ENCODE results near the gene APOL6.
"Not testable (repeated sequence)": the region's sequence is repeated elsewhere in the genome, so short reads cannot be mapped to it uniquely, and the experiment has no call there.

APOL6 gene

GRCh38 chr22:35638410-35638809 lies 9.8 kb upstream of the APOL6 start:
- no peak for DNase-seq (ENCODE audit: low spot score)

GRCh38 chr22:35641494-35642120 lies 6.6 kb upstream of the APOL6 start:
- DNase-seq (ENCODE audit: low spot score) = no peak

DNA sequence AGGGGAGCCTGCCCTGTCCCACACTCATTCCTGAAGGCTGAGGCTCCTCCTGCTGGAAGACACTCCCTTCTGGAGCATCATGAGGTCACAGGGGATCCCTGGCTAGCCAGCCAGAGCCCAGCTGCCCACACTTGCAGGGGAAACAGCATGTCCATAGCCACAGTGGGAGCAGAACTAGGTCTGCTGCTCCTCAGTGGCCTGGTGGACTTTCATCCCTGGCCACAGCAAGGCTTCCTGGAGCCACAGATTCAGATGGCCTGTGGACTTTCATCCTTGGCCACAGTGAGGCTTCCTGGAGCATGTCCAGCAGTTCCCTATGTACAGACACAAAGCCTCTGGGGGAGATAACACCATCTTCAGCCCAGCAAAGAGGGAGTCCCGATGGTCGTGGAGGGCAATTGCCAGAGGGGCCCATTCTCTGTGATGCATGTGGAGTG lies 5.9 kb upstream of the APOL6 start:
- no peak for DNase-seq (ENCODE audit: low spot score)

DNA sequence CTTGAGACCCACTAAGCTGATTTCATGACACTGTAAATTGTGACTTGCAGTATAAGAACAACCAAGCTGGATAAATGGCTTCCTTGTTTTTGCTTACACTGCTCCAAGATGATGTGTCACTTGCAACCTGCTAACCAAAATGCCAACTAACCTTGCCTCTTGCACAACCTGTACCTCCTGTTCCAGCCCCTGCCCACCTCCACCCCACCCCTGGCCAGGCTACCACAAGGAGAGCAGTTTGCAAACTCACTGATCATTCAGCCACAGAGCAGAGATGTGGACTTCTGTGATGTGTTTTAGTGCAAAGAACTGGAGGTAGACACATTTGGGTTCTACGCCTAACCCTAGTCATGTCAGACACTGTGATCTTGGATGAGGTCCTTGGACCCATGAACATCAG lies 4.3 kb upstream of the APOL6 start:
- no peak for DNase-seq (ENCODE audit: low spot score)

GRCh38 chr22:35645646-35646045 lies 2.6 kb upstream of the APOL6 start:
- DNase-seq (ENCODE audit: low spot score) = no peak

GRCh38 chr22:35649026-35649553 lies 844 bp downstream of the APOL6 start:
- DNase-seq (ENCODE audit: low spot score) = no peak

DNA sequence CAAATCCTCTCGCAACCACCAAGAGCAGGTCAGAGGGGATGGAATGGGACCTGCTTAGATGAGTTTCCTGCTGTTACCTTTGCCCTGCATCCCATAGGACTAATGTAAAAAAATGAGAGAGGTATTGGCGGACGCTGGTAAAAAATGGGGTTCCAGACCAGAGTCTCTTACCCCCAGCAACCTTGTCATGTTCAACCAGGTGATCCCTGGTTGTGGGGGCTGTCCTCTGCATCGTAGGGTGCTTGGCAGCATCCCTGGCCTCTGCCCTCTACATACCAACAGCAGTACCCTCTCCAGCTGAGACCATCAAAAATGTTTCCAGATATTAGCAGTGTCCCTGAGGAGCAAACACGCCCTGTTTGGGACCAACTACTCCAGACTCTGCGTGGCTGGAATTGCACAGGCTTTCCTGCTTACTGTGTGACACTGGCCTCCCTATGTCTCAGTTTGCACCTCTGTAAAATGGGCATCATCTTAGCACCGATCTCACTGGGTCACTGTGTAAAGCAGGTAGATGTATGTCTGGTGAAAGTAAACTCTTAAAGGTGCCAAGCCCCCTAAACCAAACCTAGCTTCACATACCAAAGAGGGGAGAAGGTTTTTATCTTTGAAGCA lies 1.5 kb downstream of the APOL6 start:
- DNase-seq (ENCODE audit: low spot score) = no peak

DNA sequence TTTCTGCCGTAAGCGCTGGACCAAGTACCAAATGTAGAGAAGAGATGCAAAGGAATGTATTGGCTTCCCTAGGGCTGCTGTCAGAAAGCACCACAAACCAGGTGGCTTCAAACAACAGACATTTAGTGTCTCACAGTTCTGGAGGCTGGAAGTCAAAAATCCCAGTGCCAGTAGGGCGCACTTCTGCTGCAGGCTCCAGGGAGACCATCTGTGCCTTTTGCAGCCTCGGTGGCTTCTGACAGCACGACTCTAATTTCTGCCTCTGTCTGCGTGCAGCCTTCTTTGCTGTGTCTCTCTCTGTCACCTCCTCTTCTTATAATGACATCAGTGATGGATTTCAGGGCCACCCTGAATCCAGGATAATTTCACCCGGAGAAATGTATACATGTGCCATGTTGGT lies 2.8 kb downstream of the APOL6 start:
- DNase-seq (ENCODE audit: low spot score) = no peak

DNA sequence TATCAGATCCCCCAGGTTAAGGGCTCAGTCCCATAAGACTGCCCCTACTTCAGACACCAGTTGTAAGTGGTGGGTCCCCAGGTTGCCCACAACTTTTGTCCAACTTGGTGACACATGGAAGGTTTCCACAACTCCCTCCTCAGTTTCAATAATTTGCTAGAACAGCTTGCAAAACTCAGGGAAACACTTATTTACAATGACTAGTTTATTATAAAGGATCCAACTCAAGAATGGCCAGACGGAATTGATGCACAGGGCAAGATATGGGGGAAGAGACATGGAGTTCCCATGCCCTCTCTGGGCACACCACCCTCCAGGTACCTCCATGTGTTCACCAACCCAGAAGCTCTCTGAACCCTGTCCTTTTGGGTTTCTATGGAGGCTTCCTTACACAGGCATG lies 5.6 kb downstream of the APOL6 start:
- no peak for DNase-seq (ENCODE audit: low spot score)

- no peak for DNase-seq (ENCODE audit: low spot score)
These were observed 8.1 kb downstream of the APOL6 start for GRCh38 chr22:35656284-35656752.

DNA sequence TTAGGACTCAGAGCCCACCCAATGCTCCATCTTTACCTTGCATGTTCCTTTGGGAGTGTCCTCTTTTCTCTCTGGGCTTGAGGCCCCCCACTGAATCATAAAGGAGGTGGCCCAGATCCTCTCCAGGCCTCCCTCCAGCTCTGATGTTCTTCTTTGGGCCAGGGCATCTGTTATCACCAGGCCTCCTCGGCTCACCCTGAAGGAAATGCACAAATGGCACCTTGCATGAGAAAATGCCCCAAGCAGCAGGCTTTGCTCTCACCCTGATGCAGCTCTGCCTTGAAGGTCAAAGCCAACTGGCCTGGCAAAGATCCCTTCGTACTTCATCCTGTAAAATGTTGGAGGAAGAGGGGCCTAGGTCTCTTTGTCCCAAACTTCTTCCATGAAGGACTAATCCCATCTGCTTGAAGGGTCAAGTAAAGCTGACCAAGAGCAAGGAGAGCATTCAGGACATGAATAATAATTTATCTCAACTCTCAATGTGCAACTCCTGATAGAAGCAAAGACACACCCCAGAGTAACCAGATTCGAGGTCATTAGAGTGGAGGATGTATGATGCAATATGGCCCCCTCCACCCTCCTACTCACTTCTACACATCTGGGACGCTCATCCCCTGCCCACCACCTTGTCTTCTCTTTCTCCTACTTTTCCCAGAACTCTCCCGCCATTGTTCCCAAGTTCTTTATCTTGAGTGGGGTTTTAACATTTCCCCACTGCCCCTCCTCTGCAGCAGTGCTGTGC lies 9.5 kb downstream of the APOL6 start:
- DNase-seq (ENCODE audit: low spot score) = no peak

GRCh38 chr22:35660291-35661127 lies 12.3 kb downstream of the APOL6 start:
- no peak for DNase-seq (ENCODE audit: low spot score)

DNA sequence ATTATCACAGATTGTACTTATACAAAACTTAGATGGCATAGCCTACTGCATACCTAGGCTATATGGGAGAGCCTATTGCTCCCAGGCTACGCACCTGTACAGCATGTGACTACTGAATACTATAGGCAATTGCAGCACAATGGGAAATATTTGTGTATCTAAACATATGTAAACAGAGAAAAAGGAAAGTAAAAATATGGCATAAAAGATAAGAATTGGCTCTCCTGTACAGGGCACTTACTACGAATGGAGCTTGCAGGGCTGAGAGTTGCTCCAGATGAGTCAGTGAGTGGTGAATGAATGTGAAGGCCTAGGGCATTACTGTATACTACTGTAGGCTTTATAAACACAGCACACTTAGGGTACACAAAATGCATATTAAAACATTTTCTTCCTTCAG lies 13.2 kb downstream of the APOL6 start:
- DNase-seq (ENCODE audit: low spot score) = no peak

- DNase-seq (ENCODE audit: low spot score) = no peak
These were observed 14.7 kb downstream of the APOL6 start for GRCh38 chr22:35662914-35663313.

DNA sequence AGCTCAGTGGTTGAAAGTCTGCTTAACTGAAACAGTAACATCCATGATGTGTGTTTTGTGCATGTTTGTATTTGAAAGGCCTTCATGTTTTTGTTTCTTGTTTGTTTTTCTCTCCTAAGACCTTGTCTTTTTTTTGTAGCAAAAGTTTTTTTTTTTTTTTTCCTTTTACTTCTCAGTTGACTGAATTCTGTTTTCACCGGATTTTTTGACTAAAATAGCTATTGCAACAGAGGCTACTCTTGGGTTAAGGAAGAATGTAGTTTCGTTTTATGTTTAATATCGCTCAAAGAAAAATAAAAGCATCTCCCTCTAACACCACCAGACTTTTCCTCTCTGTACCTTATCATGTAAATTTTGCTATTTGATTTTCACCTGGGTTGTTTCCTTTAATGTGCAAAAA lies 15.1 kb downstream of the APOL6 start:
- no peak for DNase-seq (ENCODE audit: low spot score)

GRCh38 chr22:35664955-35665587 lies 16.8 kb downstream of the APOL6 start:
- no peak for DNase-seq (ENCODE audit: low spot score)

GRCh38 chr22:35666699-35667098 lies 18.5 kb downstream of the APOL6 start:
- DNase-seq (ENCODE audit: low spot score) = not testable (repeated sequence)

DNA sequence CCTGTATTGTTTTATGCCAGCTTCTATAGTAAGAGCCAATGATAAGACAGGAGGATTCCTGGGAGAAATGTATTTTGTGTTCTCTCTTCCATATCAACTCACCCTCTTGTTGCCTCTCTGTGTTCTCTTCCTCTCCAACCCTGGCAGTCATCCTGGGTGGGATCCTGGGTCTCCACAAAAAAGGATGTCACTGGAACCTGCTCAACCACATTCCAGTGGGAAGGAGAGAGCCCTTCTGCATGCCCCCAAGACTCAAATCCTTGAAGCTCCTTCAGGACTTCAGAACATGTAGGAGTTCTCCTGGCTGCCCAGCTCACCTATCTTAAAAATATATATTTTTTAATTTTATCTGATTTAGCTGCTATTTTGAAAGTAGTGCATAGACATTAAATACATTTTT lies 26.1 kb downstream of the APOL6 start:
- no peak for DNase-seq (ENCODE audit: low spot score)

GRCh38 chr22:35676065-35676464 lies 27.8 kb downstream of the APOL6 start:
- DNase-seq (ENCODE audit: low spot score) = not testable (repeated sequence)

DNA sequence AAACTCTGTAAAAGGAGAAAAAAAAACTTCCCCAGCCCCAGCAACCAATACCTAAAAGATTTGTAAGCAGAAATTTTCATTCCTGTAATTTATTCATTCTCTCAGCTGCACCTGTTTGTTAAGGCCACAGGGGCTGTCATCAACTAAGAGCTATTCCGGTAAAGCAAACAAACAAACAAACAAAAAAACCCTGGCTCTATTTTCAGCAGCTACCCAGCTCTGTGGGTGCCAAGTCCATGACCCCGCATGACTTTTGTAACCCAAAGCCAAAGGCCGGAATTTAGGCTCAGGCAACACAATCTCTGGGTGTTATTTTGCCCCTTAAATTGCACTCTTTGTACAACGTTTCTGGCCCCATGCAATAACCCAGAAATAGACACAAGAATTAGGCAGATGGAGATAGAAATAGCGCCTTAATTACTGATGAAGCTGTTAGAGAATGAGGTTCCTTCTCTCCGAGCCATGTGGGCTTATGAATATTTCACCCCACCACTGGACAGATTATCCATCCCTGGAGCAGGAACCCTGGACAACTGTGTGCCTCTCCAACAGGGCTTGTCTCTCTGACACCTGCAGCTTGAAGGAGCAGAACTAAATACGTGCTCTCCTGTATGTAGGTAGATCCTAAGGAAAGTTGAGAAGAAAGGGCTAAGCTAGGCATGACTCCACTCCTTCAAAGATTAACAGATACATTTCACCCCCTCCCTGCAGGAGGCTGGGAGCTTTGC lies 29.4 kb downstream of the APOL6 start:
- no peak for DNase-seq (ENCODE audit: low spot score)

GRCh38 chr22:35678836-35679235 lies 30.6 kb downstream of the APOL6 start:
- DNase-seq (ENCODE audit: low spot score) = no peak

Measured in LoVo (cell line).